Activated CD8-positive, alpha-beta T cell treated with anti-CD3 and anti-CD28 coated beads for 36 hours (primary cell): ENCODE measurements around the gene EVI5L. TPM values are rescaled to one million over a fixed set of nuclear protein-coding genes. Genes with fewer than 3 reads are reported as not detected.

Experiments
- ATAC-seq: fragments of 200-7000 bp; cut with Tn5 transposase; one replicate; pipeline ENCODE4 v1.10.0; 2021; ENCODE audit warnings: mild to moderate bottlenecking, moderate library complexity
- CTCF ChIA-PET: fragments of 350-600 bp; sonication (Branson Sonifier 250); formaldehyde crosslinking; loops from one replicate; lab custom pipeline; 2021; ENCODE audit warnings: antibody characterized with exemption; lab: Charles Lee
- POLR2A ChIA-PET: fragments of 350-600 bp; sonication (Branson Sonifier 250); formaldehyde crosslinking; loops from one replicate; lab custom pipeline; 2021; ENCODE audit warnings: antibody characterized with exemption; lab: Charles Lee
- DNase-seq: peaks from one replicate; pipeline ENCODE4 v3.0.0-alpha.2; 2020
- H3K27ac Mint-ChIP-seq: one replicate; pipeline ENCODE4 v1.8.0; 2021; ENCODE audit warnings: mild to moderate bottlenecking, mixed read lengths
- H3K27me3 Mint-ChIP-seq: one replicate; pipeline ENCODE4 v1.8.0; 2021; ENCODE audit warnings: mixed read lengths
- H3K36me3 Mint-ChIP-seq: one replicate; pipeline ENCODE4 v1.8.0; 2021; ENCODE audit warnings: low read depth, mixed read lengths
- H3K4me1 Mint-ChIP-seq: one replicate; pipeline ENCODE4 v1.8.0; 2021; ENCODE audit warnings: low read depth, mixed read lengths
- H3K4me3 Mint-ChIP-seq: one replicate; pipeline ENCODE4 v1.8.0; 2021; ENCODE audit warnings: mild to moderate bottlenecking, moderate library complexity, mixed read lengths
- H3K9me3 Mint-ChIP-seq: one replicate; pipeline ENCODE4 v1.8.0; 2021; ENCODE audit warnings: mixed read lengths
- intact Hi-C: fragments of 100-400 bp; cut with micrococcal nuclease; formaldehyde crosslinking; loops from one replicate; pipeline ENCODE4 v1.10.0; 2022
- total RNA-seq, 2 experiments: library from RNA; stranded (reverse); gene quantifications; one replicate each; pipeline ENCODE4 v1.2.3, GENCODE V29; 2021
- TF ChIP-seq, protein P1 (sequence below): fragments of 200-600 bp; IDR thresholded peaks from one replicate; pipeline ENCODE4 v1.8.0; 2022; ENCODE audit warnings: antibody characterized with exemption, mild to moderate bottlenecking

EVI5L gene
- total RNA-seq, 2 experiments from 2014 or later: 3.4 to 3.9 TPM

DNA sequence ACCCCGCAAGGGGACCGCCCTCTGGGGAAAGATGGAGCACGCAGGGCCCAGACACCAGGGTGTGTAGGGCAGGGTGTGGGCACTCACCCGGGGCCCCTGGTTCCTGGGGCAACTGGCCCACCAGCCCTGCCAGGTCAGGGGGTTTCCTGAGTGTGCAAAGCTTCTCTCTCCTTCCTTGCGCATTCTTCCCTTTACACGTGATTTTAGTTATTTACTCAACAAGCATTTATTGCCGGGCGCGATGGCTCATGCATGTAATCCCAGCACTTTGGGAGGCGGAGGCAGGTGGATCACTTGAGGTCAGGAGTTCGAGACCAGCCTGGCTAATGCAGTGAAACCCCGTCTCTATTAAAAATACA is 23.7 kb downstream of the EVI5L start:
- ChIA-PET POLR2A (interaction anchor here (1.1 kb wide), 1 partner anchor 31 kb away, joined by 3 read pairs; no protein-coding TSS in a partner anchor), CTCF (interaction anchor here (0.6 to 2.1 kb wide), 4 partner anchors 8 to 91 kb away, joined by 3 to 22 read pairs (median 7); no protein-coding TSS in a partner anchor)
- peaks cover 4% of the 10 kb centered on the region for H3K27me3 Mint-ChIP-seq
- H3K4me1 Mint-ChIP-seq: peaks cover 5% of the 10 kb centered on the region
- DNase-seq (no peak), ATAC-seq (peak; percentile 10)
- no peaks in the 10 kb centered on the region for H3K9me3 Mint-ChIP-seq
- TF ChIP-seq, protein P1, sequence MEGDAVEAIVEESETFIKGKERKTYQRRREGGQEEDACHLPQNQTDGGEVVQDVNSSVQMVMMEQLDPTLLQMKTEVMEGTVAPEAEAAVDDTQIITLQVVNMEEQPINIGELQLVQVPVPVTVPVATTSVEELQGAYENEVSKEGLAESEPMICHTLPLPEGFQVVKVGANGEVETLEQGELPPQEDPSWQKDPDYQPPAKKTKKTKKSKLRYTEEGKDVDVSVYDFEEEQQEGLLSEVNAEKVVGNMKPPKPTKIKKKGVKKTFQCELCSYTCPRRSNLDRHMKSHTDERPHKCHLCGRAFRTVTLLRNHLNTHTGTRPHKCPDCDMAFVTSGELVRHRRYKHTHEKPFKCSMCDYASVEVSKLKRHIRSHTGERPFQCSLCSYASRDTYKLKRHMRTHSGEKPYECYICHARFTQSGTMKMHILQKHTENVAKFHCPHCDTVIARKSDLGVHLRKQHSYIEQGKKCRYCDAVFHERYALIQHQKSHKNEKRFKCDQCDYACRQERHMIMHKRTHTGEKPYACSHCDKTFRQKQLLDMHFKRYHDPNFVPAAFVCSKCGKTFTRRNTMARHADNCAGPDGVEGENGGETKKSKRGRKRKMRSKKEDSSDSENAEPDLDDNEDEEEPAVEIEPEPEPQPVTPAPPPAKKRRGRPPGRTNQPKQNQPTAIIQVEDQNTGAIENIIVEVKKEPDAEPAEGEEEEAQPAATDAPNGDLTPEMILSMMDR: no peak
- intact Hi-C loops: loop anchor here (10.0 kb wide), 1 partner anchor 71 kb away; the partner anchor contains the start of genes CTXN1 and SNAPC2
- no peak overlapping the region for H3K27ac Mint-ChIP-seq
- no peaks in the 10 kb centered on the region for H3K36me3 Mint-ChIP-seq
- H3K4me3 Mint-ChIP-seq: no peak overlapping the region

DNA sequence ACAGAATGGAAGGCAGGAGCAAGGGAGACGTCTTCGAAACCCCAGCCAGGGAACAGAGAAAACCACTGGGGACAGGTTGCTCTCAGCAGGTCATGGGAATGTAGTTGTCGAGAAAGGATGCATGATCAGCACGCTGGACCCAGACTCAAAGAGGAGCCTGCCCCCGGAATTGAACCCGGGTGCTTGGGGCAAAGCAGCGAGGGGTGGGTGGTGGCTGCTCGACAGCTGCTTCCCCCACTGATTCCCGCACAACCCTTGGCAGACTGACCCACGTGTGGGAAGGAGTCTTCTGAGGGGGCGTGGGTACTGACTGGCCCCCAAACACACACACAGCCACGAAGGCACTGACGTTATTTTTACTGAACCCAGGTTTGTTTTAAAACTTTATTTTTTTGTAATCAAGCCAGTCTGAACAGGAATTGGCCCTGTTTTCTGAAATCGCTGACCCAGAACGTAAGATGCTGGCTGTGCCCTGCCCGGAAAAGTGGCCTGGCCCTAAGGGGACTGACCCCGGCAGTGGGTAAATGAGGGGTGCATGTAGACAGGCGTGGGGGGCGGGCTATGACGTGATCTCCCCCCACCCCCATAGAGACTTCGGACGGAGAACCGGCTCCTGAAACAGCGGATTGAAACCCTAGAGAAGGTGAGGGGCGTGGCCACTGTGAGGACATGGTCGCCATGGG is 25.5 kb downstream of the EVI5L start:
- no peaks in the 10 kb centered on the region for H3K9me3 Mint-ChIP-seq

DNA sequence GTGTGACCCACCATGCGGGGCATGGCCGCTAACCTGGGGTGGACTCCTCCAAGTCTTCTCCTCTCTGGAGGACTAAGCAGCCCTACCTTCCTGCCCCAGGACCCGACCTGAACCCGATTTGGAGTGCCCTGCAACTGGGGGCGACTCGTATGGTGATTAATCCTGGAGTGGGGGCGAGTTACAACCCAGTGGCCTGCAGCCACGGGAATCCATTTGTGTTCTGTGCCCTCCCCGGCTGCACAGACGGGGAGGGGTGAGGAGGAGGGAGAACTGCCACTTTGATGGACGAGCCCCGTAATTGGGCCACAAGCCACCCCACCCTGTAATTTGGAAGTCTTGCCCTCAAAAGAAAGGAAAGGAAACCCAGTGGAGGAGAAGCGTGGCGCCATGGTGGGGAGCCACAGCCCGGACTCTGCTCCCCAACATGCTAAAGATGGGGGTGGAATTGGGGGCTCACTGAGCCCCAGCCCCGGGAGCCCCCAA is 26.1 kb downstream of the EVI5L start:
- Mint-ChIP-seq H3K27ac (no peak overlapping the region), H3K4me3 (no peak overlapping the region), H3K4me1 (peaks cover 5% of the 10 kb centered on the region), H3K9me3 (no peaks in the 10 kb centered on the region), H3K27me3 (peaks cover 8% of the 10 kb centered on the region), H3K36me3 (no peaks in the 10 kb centered on the region)
- DNase-seq (no peak), ATAC-seq (no peak)
- intact Hi-C loops: loop anchor here (10.0 kb wide), 1 partner anchor 69 kb away; the partner anchor contains the start of genes CTXN1 and SNAPC2
- ChIA-PET POLR2A (interaction anchor here (1.3 kb wide), 1 partner anchor 13 kb away, joined by 3 read pairs; no protein-coding TSS in a partner anchor), CTCF (no interaction called here)
- TF ChIP-seq, protein P1: no peak

More for the DNA sequence above, 25.5 kb downstream of the EVI5L start:
- no peak overlapping the region for H3K27ac Mint-ChIP-seq
- H3K36me3 Mint-ChIP-seq: no peaks in the 10 kb centered on the region
- H3K4me1 Mint-ChIP-seq: peaks cover 5% of the 10 kb centered on the region
- ChIA-PET CTCF (interaction anchor here (0.6 kb wide), 1 partner anchor 14 kb away, joined by 3 read pairs; no protein-coding TSS in a partner anchor), POLR2A (no interaction called here)
- TF ChIP-seq, protein P1: no peak
- DNase-seq (no peak), ATAC-seq (no peak)
- H3K27me3 Mint-ChIP-seq: peaks cover 6% of the 10 kb centered on the region
- intact Hi-C loops: loop anchor here (10.0 kb wide), 1 partner anchor 69 kb away; the partner anchor contains the start of genes CTXN1 and SNAPC2
- H3K4me3 Mint-ChIP-seq: no peak overlapping the region

DNA sequence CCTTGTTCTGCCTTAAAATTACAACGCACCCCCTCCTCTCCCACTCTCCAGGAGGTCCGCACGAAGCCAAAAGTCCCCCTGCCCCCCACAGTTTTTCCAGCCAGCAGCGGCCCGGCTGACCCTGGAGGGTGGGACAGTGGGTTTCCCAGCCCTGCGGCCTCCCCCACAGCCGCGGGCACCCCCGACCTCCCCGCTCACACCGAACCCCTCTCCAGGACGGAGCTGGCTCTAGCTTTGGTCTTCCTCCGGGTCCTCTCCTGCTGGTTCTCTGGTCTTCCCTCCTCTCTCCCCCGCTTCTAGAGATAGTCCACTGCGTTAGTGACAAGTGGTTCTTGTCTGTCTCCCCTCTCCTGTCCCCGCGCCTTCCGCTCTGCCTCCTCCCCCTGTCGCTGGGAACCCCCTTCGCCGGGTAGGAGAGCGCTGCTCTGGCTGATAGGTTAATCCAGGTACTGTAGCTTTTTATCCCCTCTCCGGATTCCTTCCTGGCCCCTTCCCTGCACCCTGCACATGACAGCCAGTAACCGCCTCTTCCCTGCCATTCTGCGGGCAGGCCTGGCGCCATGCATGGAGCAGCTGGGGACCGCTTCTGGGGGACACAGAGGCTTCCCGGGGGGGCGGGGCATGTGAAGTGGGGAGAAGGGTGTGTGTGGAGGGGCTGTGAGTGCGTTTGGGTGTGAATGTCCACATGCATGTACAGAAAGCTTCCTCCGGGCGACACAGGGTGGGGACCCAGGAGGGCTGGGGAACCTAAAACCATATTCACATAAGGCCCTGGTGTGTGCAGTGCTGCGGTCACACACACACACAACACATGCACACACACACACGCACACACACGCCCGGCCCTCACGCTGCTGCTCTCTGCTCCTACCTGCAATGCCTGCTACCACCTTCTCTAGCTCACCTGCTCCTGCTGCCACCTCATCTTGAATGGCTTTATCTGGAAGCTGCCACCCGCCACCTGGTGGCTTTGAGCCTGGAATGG is 27.0 kb downstream of the EVI5L start:
- ChIA-PET CTCF (interaction anchor here (1.0 to 2.5 kb wide), 3 partner anchors 12 to 72 kb away, joined by 3 to 8 read pairs (median 3); no protein-coding TSS in a partner anchor), POLR2A (interaction anchor here (0.5 to 1.3 kb wide), 2 partner anchors 12 to 69 kb away, joined by 3 read pairs; no protein-coding TSS in a partner anchor)
- no peak overlapping the region for H3K4me3 Mint-ChIP-seq

More for the DNA sequence above, 27.0 kb downstream of the EVI5L start:
- DNase-seq (no peak), ATAC-seq (no peak)
- TF ChIP-seq, protein P1: no peak
- H3K27me3 Mint-ChIP-seq: peaks cover 12% of the 10 kb centered on the region
- H3K27ac Mint-ChIP-seq: no peak overlapping the region
- H3K4me1 Mint-ChIP-seq: peaks cover 7% of the 10 kb centered on the region
- no peaks in the 10 kb centered on the region for H3K9me3 Mint-ChIP-seq
- H3K36me3 Mint-ChIP-seq: no peaks in the 10 kb centered on the region
- intact Hi-C loops: loop anchor here (10.0 kb wide), 1 partner anchor 68 kb away; the partner anchor contains the start of genes CTXN1 and SNAPC2
